WTC11 (cell line): Measurements from ENCODE around the gene SINHCAF.

Experiments
- AFF4 ChIP-seq: sonication (generic); formaldehyde crosslinking; IDR thresholded peaks from 2 replicates; pipeline ENCODE4 v1.8.1; 2023; ENCODE audit warnings: mild to moderate bottlenecking, missing genetic modification reagents, borderline replicate concordance
- ATF1 ChIP-seq: sonication (generic); formaldehyde crosslinking; IDR thresholded peaks from 2 replicates; pipeline ENCODE4 v1.8.1; 2023; ENCODE audit warnings: mild to moderate bottlenecking, moderate library complexity, missing genetic modification reagents
- CBFB ChIP-seq: sonication (generic); formaldehyde crosslinking; IDR thresholded peaks from 2 replicates; pipeline ENCODE4 v1.8.1; 2022; ENCODE audit warnings: mild to moderate bottlenecking, low read depth, missing genetic modification reagents
- CTCF ChIP-seq: fragments of 200-600 bp; IDR thresholded peaks from 2 replicates; pipeline ENCODE4 v1.8.0; 2022; ENCODE audit warnings: antibody characterized with exemption
- E2F1 ChIP-seq: sonication (generic); formaldehyde crosslinking; IDR thresholded peaks from 2 replicates; pipeline ENCODE4 v1.8.0; 2022; ENCODE audit warnings: mild to moderate bottlenecking, missing genetic modification reagents
- FOXP4 ChIP-seq: sonication (generic); formaldehyde crosslinking; IDR thresholded peaks from 2 replicates; pipeline ENCODE4 v1.8.0; 2022; ENCODE audit warnings: mild to moderate bottlenecking, missing genetic modification reagents
- HMGA2 ChIP-seq: fragments of 250-450 bp; sonication (Bioruptor Pico); IDR thresholded peaks from 2 replicates; pipeline ENCODE4 v1.4.0; 2021; ENCODE audit warnings: mild to moderate bottlenecking, moderate library complexity
- RORB ChIP-seq: fragments of 250-450 bp; sonication (Bioruptor Pico); IDR thresholded peaks from 2 replicates; pipeline ENCODE4 v1.9.0; 2021; ENCODE audit warnings: mild to moderate bottlenecking

GRCh38 chr12:31250179-31250578, 75.8 kb downstream of the SINHCAF start:
- TF ChIP-seq FOXP4 (CRISPR knock-in tag) (no peak), CBFB (CRISPR knock-in tag) (no peak), CTCF (no peak), AFF4 (no peak), ATF1 (CRISPR knock-in tag) (no peak), HMGA2 (no peak), E2F1 (no peak), RORB (CRISPR knock-in tag) (no peak)
